ENCODE data around the gene SNAI3. TPM values are rescaled to one million over a fixed set of nuclear protein-coding genes. Genes with fewer than 3 reads are reported as not detected.

The SNAI3 gene
- total and polyA plus RNA-seq, 2 of the 8 experiments (the other 6 are each of a cell fraction or from before 2014, with no cell fraction given), result 8.5 to 13.3 TPM

- ChIA-PET POLR2A (ENCODE audit: partially characterized antibody) (interaction anchor here (1.0 to 1.4 kb wide), 3 partner anchors 8 to 107 kb away, joined by 3 read pairs; partner anchors contain the start of gene MVD), CTCF (ENCODE audit: partially characterized antibody) (interaction anchor here (0.6 to 2.2 kb wide), 9 partner anchors 9 to 143 kb away, joined by 3 to 8 read pairs (median 5); no protein-coding TSS in a partner anchor)
- FAIRE-seq (no peak), DNase-seq (ENCODE audit: low read depth in 1 of 2, low spot score in 2 of 2) (no peak)
- H3K79me2 ChIP-seq (ENCODE audit: control insufficient read depth in 1 of 2, insufficient read depth in 2 of 2, low read length in 2 of 2), result peaks cover 0 to 29% of the 10 kb centered on the region in 2 experiments; a peak in 2 of 4 replicates
- H3K14ac ChIP-seq (ENCODE audit: insufficient read length), result no peak overlapping the region
- no peaks in the 10 kb centered on the region for H3K9me3 ChIP-seq (ENCODE audit: insufficient read depth in 2 of 2, low read depth in 1 of 2, low read length in 1 of 2)
- H3K18ac ChIP-seq (ENCODE audit: extremely low read depth, low read length), result no peak overlapping the region
- peaks cover 0 to 9% (median 0%) of the 10 kb centered on the region in 4 experiments; a peak in 3 of 8 replicates for H3K36me3 ChIP-seq (ENCODE audit: control insufficient read depth in 2 of 4, insufficient read depth in 4 of 4, low read length in 3 of 4)
- H2BK5ac ChIP-seq (ENCODE audit: low read depth, low read length), result no peak overlapping the region
- H3K56ac ChIP-seq (replicated peaks; ENCODE audit: insufficient read length, low read depth, low read length), result no peak overlapping the region
- no peak overlapping the region for H3K4me3 ChIP-seq (ENCODE audit: extremely low read depth in 1 of 4, insufficient read depth in 2 of 4, low read depth in 3 of 4, low read length in 4 of 4)
- no peak overlapping the region for H3K4ac ChIP-seq (replicated peaks; ENCODE audit: insufficient read length, low read depth, low read length)
- no peak overlapping the region for H4K5ac ChIP-seq (ENCODE audit: insufficient read length, low read depth, low read length)
- H4K8ac ChIP-seq (ENCODE audit: extremely low read depth, insufficient read depth, low read length), result no peak overlapping the region
- peaks cover 15% of the 10 kb centered on the region; the same call in 1 of the 2 replicates for H3K23me2 ChIP-seq (ENCODE audit: low read depth, low read length)
- H2AFZ ChIP-seq (ENCODE audit: low read length), result no peak overlapping the region
- WGBS, 2 experiments (ENCODE audit: extremely low coverage in 1 of 2, insufficient coverage in 1 of 2, insufficient read length in 1 of 2, insufficient replicate concordance in 2 of 2, low coverage in 1 of 2, low lambda C conversion rate in 2 of 2, missing lambda C conversion rate in 1 of 2), result 88% methylated on average over 29 of the region's 31 CpGs; no CpG with 5 or more reads in 1 of the 2 experiments
- no peak overlapping the region for H2BK120ac ChIP-seq (replicated peaks; ENCODE audit: low read depth, low read length)
- no peak overlapping the region for H3K4me2 ChIP-seq (ENCODE audit: insufficient read depth in 1 of 2, low read depth in 2 of 2, low read length in 2 of 2)
- no peak overlapping the region for H2BK15ac ChIP-seq (ENCODE audit: low read length)
- H3K79me1 ChIP-seq (ENCODE audit: low read depth, low read length), result peaks cover 7% of the 10 kb centered on the region; the same call in 1 of the 2 replicates
- no peak for TF ChIP-seq YY1 (IDR thresholded peaks at IDR 0.05; ENCODE audit: low read depth, low read length)
- TF ChIP-seq ASH2L (IDR thresholded peaks at IDR 0.05; ENCODE audit: low read length), result no peak
- TF ChIP-seq TAF1 (IDR thresholded peaks at IDR 0.05; ENCODE audit: low read depth, low read length), result no peak
- TF ChIP-seq SIRT6 (IDR thresholded peaks at IDR 0.05; ENCODE audit: low read length), result no peak
- no peak for TF ChIP-seq EGR1 (IDR thresholded peaks at IDR 0.05; ENCODE audit: borderline replicate concordance, low read depth, low read length)
- TF ChIP-seq KDM5A (IDR thresholded peaks at IDR 0.05; ENCODE audit: low read length), result no peak
- no peak for TF ChIP-seq HDAC6 (IDR thresholded peaks at IDR 0.05; ENCODE audit: low read depth, low read length)
- no peak for TF ChIP-seq TEAD4 (IDR thresholded peaks at IDR 0.05; ENCODE audit: low read depth, low read length)
- no peak for TF ChIP-seq SUZ12 (IDR thresholded peaks at IDR 0.05; ENCODE audit: low read length)
- no peak for TF ChIP-seq CEBPB (IDR thresholded peaks at IDR 0.05; ENCODE audit: low read depth, low read length)
- TF ChIP-seq TBP (IDR thresholded peaks at IDR 0.05; ENCODE audit: low read depth, low read length), result no peak
- TF ChIP-seq SIN3A (conservative IDR thresholded peaks at IDR 0.05 in 1 of 2, IDR thresholded peaks at IDR 0.05 in 1 of 2; ENCODE audit: low read depth in 1 of 2, low read length in 2 of 2), result no peak
- no peak for TF ChIP-seq SAP30 (IDR thresholded peaks at IDR 0.05; ENCODE audit: insufficient read depth, insufficient replicate concordance, low read length)
- no peak overlapping the region for H3K23ac ChIP-seq (ENCODE audit: insufficient read length)
- H2BK20ac ChIP-seq (ENCODE audit: low read length), result no peak overlapping the region
- no peak overlapping the region for H2BK12ac ChIP-seq (ENCODE audit: low read depth, low read length)
- H2AK5ac ChIP-seq (ENCODE audit: low read depth, low read length), result no peak overlapping the region
- peaks cover 2 to 4% of the 10 kb centered on the region in 2 experiments for H4K20me1 ChIP-seq (replicated peaks in 1 of 2; ENCODE audit: control insufficient read depth in 1 of 2, insufficient read depth in 2 of 2, low read length in 2 of 2)
- H3K27me3 ChIP-seq (replicated peaks in 1 of 4; ENCODE audit: control insufficient read depth in 3 of 4, extremely low read depth in 1 of 4, insufficient read depth in 3 of 4, low read length in 3 of 4), result no peaks in the 10 kb centered on the region
- no peak overlapping the region for H4K91ac ChIP-seq (replicated peaks; ENCODE audit: insufficient read length, low read length)
- H3K27ac ChIP-seq (ENCODE audit: low read depth, low read length), result no peak overlapping the region
- H3K9ac ChIP-seq (replicated peaks in 1 of 4; ENCODE audit: extremely low read depth in 1 of 4, low read depth in 3 of 4, low read length in 3 of 4), result 0 out of 7 replicates have a peak overlapping the region, but pooled peaks of 1 of the 4 experiments have one; percentile 22
- H3K4me1 ChIP-seq (replicated peaks in 1 of 4; ENCODE audit: control insufficient read depth in 3 of 4, insufficient read depth in 4 of 4, low read length in 3 of 4), result peaks cover 0 to 6% (median 3%) of the 10 kb centered on the region in 4 experiments; a peak in 4 of 7 replicates
These were observed 16.3 kb upstream of the SNAI3 start for GRCh38 chr16:88702371-88703210.

Data from H1 (cell line).